ENCODE data around the gene NWD2. TPM values are rescaled to one million over a fixed set of nuclear protein-coding genes. Genes with fewer than 3 reads are reported as not detected.

The NWD2 gene
- total RNA-seq, 1 experiment from 2014 or later: not detected

- no peak overlapping the region for H4K5ac ChIP-seq (ENCODE audit: insufficient read length, low read depth, low read length)
- no peak overlapping the region for H3T11ph ChIP-seq (ENCODE audit: low read length)
- H2BK5ac ChIP-seq (ENCODE audit: insufficient read length, low read length): no peak overlapping the region
- H3K27me3 ChIP-seq (ENCODE audit: insufficient read depth, low read length): no peaks in the 10 kb centered on the region
- H2AK5ac ChIP-seq (ENCODE audit: insufficient read length, low read length): no peak overlapping the region
- DNase-seq: no peak
- H3K4me1 ChIP-seq (ENCODE audit: insufficient read depth, low read length): no peaks in the 10 kb centered on the region
- no peak overlapping the region for H3K9ac ChIP-seq (ENCODE audit: extremely low read depth, insufficient read length, low read length)
- no peaks in the 10 kb centered on the region for H3K79me1 ChIP-seq (ENCODE audit: insufficient read depth, low read depth, low read length, poor library complexity, severe bottlenecking)
- no peak overlapping the region for H2BK120ac ChIP-seq (ENCODE audit: low read depth, low read length, poor library complexity, severe bottlenecking)
- no peak overlapping the region; a peak in 1 of 7 replicates for H3K27ac Mint-ChIP-seq
- no peak overlapping the region for H3K4me3 Mint-ChIP-seq
- H4K8ac ChIP-seq (replicated peaks; ENCODE audit: insufficient read length, low read depth, low read length): no peak overlapping the region
- no peak overlapping the region for H3K56ac ChIP-seq (ENCODE audit: insufficient read length, low read depth, low read length)
- H3K4ac ChIP-seq (ENCODE audit: low read depth, low read length): no peak overlapping the region
- no peak overlapping the region for H3K14ac ChIP-seq (ENCODE audit: insufficient read depth, low read length)
- TF ChIP-seq CTCF (conservative IDR thresholded peaks at IDR 0.05): no peak
- H3K79me2 ChIP-seq (ENCODE audit: insufficient read depth, low read length): no peaks in the 10 kb centered on the region
- no peak overlapping the region for H2AFZ ChIP-seq (ENCODE audit: low read length)
- no peak overlapping the region for H4K91ac ChIP-seq (ENCODE audit: insufficient read length, low read depth, low read length)
- H2BK12ac ChIP-seq (ENCODE audit: insufficient read length, low read depth, low read length): no peak overlapping the region
- H3K9me3 Mint-ChIP-seq: no peaks in the 10 kb centered on the region
- H3K23ac ChIP-seq (ENCODE audit: insufficient read length, low read depth, low read length): no peak overlapping the region
- no peaks in the 10 kb centered on the region; a peak in 2 of 7 replicates for H3K36me3 Mint-ChIP-seq (ENCODE audit: insufficient read depth in 1 of 3, low read depth in 3 of 3)
- H2BK20ac ChIP-seq (ENCODE audit: low read depth, low read length, poor library complexity, severe bottlenecking): no peak overlapping the region
- no peak overlapping the region for H3K4me2 ChIP-seq (ENCODE audit: insufficient read depth, insufficient read length, low read length)
- no peaks in the 10 kb centered on the region for H3K9me3 ChIP-seq (ENCODE audit: control insufficient read depth, low read depth, low read length)
- no peaks in the 10 kb centered on the region for H3K23me2 ChIP-seq (ENCODE audit: insufficient read length, low read depth, low read length, poor library complexity, severe bottlenecking)
- H3K4me1 Mint-ChIP-seq: no peaks in the 10 kb centered on the region
- WGBS (ENCODE audit: extremely low coverage, insufficient read length, low lambda C conversion rate): no CpG with 5 or more reads among the region's 2 CpGs
- H3K27me3 Mint-ChIP-seq (ENCODE audit: low read depth): no peaks in the 10 kb centered on the region; the same call in 1 of the 2 replicates
- H2BK15ac ChIP-seq (ENCODE audit: low read depth, low read length): no peak overlapping the region
- H3K27ac ChIP-seq (ENCODE audit: insufficient read length, low read depth, low read length): no peak overlapping the region
- no peak overlapping the region for H3K18ac ChIP-seq (ENCODE audit: insufficient read length, low read depth, low read length)
- H4K20me1 ChIP-seq (ENCODE audit: control insufficient read depth, insufficient read depth, insufficient read length): no peaks in the 10 kb centered on the region
These were observed 229.3 kb downstream of the NWD2 start for GRCh38 chr4:37473807-37474206.

Data from H9 (cell line).